H9 (cell line): ENCODE data around the gene XRCC3. TPM values are rescaled to one million over a fixed set of nuclear protein-coding genes. Genes with fewer than 3 reads are reported as not detected.
A peak's percentile ranks its signal among the peaks of the same experiment; 100 is the strongest.

ENCODE experiments used
- DNase-seq: peaks from one replicate; pipeline ENCODE4 v3.0.0-alpha.2; 2017
- H2AFZ ChIP-seq: one replicate; pipeline ENCODE4 v1.6.1; 2013; ENCODE audit warnings: mild to moderate bottlenecking, low read length, control low read depth, moderate library complexity
- H2AK5ac ChIP-seq: 2 replicates; pipeline ENCODE4 v1.6.1; 2013; ENCODE audit warnings: low read length, control low read depth, mixed read lengths; ENCODE audit not compliant: insufficient read length
- H2BK120ac ChIP-seq: one replicate; pipeline ENCODE4 v1.6.1; 2013; ENCODE audit warnings: low read depth, mild to moderate bottlenecking, low read length, control low read depth, inconsistent platforms; ENCODE audit not compliant: poor library complexity, severe bottlenecking
- H2BK12ac ChIP-seq: 2 replicates; pipeline ENCODE4 v1.6.1; 2013; ENCODE audit warnings: low read length, control low read depth, mixed read lengths, low read depth; ENCODE audit not compliant: insufficient read length
- H2BK15ac ChIP-seq: 2 replicates; pipeline ENCODE4 v1.6.1; 2013; ENCODE audit warnings: low read depth, low read length, control low read depth
- H2BK20ac ChIP-seq: one replicate; pipeline ENCODE4 v1.6.1; 2013; ENCODE audit warnings: low read depth, mild to moderate bottlenecking, low read length, control low read depth, inconsistent platforms; ENCODE audit not compliant: poor library complexity, severe bottlenecking
- H2BK5ac ChIP-seq: 2 replicates; pipeline ENCODE4 v1.6.1; 2013; ENCODE audit warnings: low read length, control low read depth, mixed read lengths; ENCODE audit not compliant: insufficient read length
- H3K14ac ChIP-seq: 2 replicates; pipeline ENCODE4 v1.6.1; 2013; ENCODE audit warnings: low read length, control low read depth; ENCODE audit not compliant: insufficient read depth
- H3K18ac ChIP-seq: 2 replicates; pipeline ENCODE4 v1.6.1; 2013; ENCODE audit warnings: low read depth, mild to moderate bottlenecking, mixed read lengths, low read length, control low read depth; ENCODE audit not compliant: insufficient read length
- H3K23ac ChIP-seq: 2 replicates; pipeline ENCODE4 v1.6.1; 2013; ENCODE audit warnings: low read length, control low read depth, mixed read lengths, low read depth; ENCODE audit not compliant: insufficient read length
- H3K23me2 ChIP-seq: 2 replicates; pipeline ENCODE4 v1.6.1; 2013; ENCODE audit warnings: low read depth, mild to moderate bottlenecking, mixed read lengths, low read length, control low read depth; ENCODE audit not compliant: insufficient read length, poor library complexity, severe bottlenecking
- H3K27ac ChIP-seq: 2 replicates; pipeline ENCODE4 v1.5.1; 2013; ENCODE audit warnings: low read length, control low read depth, mixed read lengths, low read depth; ENCODE audit not compliant: insufficient read length
- H3K27me3 ChIP-seq: 2 replicates; pipeline ENCODE4 v1.6.1; 2013; ENCODE audit warnings: low read length, control low read depth, inconsistent platforms; ENCODE audit not compliant: insufficient read depth
- H3K4ac ChIP-seq: 2 replicates; pipeline ENCODE4 v1.6.1; 2013; ENCODE audit warnings: low read depth, mild to moderate bottlenecking, control low read depth, inconsistent platforms, low read length, moderate library complexity
- H3K4me1 ChIP-seq: 2 replicates; pipeline ENCODE4 v1.6.1; 2013; ENCODE audit warnings: low read length, control low read depth, inconsistent platforms; ENCODE audit not compliant: insufficient read depth
- H3K4me2 ChIP-seq: 2 replicates; pipeline ENCODE4 v1.6.1; 2013; ENCODE audit warnings: low read length, control low read depth, mixed read lengths; ENCODE audit not compliant: insufficient read length, insufficient read depth
- H3K56ac ChIP-seq: 2 replicates; pipeline ENCODE4 v1.6.1; 2013; ENCODE audit warnings: low read depth, mild to moderate bottlenecking, mixed read lengths, low read length, control low read depth; ENCODE audit not compliant: insufficient read length
- H3K79me1 ChIP-seq: 2 replicates; pipeline ENCODE4 v1.6.1; 2013; ENCODE audit warnings: low read depth, mild to moderate bottlenecking, moderate library complexity, low read length, control low read depth, inconsistent platforms; ENCODE audit not compliant: insufficient read depth, poor library complexity, severe bottlenecking
- H3K79me2 ChIP-seq: 2 replicates; pipeline ENCODE4 v1.6.1; 2013; ENCODE audit warnings: low read length, control low read depth, inconsistent platforms; ENCODE audit not compliant: insufficient read depth
- H3K9ac ChIP-seq: 2 replicates; pipeline ENCODE4 v1.6.1; 2013; ENCODE audit warnings: low read length, control low read depth, mixed read lengths; ENCODE audit not compliant: insufficient read length; ENCODE audit errors: extremely low read depth
- H3K9me3 ChIP-seq: one replicate; pipeline ENCODE4 v1.6.1; 2013; ENCODE audit warnings: low read depth, low read length, inconsistent platforms; ENCODE audit not compliant: control insufficient read depth
- H3T11ph ChIP-seq: one replicate; pipeline ENCODE4 v1.6.1; 2013; ENCODE audit warnings: mild to moderate bottlenecking, low read length, control low read depth, inconsistent platforms
- H4K20me1 ChIP-seq: one replicate; pipeline ENCODE4 v1.6.1; 2013; ENCODE audit not compliant: control insufficient read depth, insufficient read length, insufficient read depth
- H4K5ac ChIP-seq: 2 replicates; pipeline ENCODE4 v1.6.1; 2013; ENCODE audit warnings: low read depth, mild to moderate bottlenecking, mixed read lengths, low read length, control low read depth; ENCODE audit not compliant: insufficient read length
- H4K8ac ChIP-seq: replicated peaks from 2 replicates; pipeline ENCODE4 v1.6.1; 2013; ENCODE audit warnings: low read length, control low read depth, mixed read lengths, low read depth; ENCODE audit not compliant: insufficient read length
- H4K91ac ChIP-seq: 2 replicates; pipeline ENCODE4 v1.6.1; 2013; ENCODE audit warnings: low read depth, mild to moderate bottlenecking, moderate library complexity, mixed read lengths, low read length, control low read depth; ENCODE audit not compliant: insufficient read length
- H3K27ac Mint-ChIP-seq, 3 experiments: 2 replicates in 2 of 3; 3 replicates in 1 of 3; pipeline ENCODE4 v1.8.0; 2020 to 2021; ENCODE audit warnings: mixed read lengths in 3 of 3, mild to moderate bottlenecking in 1 of 3, moderate library complexity in 1 of 3
- H3K27me3 Mint-ChIP-seq: 2 replicates; pipeline ENCODE4 v1.8.0; 2021; ENCODE audit warnings: low read depth, mild to moderate bottlenecking, moderate library complexity, mixed read lengths
- H3K36me3 Mint-ChIP-seq, 3 experiments: 2 replicates in 2 of 3; 3 replicates in 1 of 3; pipeline ENCODE4 v1.8.0; 2020 to 2021; ENCODE audit warnings: low read depth in 3 of 3, mixed read lengths in 3 of 3; ENCODE audit not compliant: insufficient read depth in 1 of 3
- H3K4me1 Mint-ChIP-seq, 2 experiments: 2 replicates each; pipeline ENCODE4 v1.8.0; 2020; ENCODE audit warnings: mixed read lengths in 2 of 2
- H3K4me3 Mint-ChIP-seq, 2 experiments: 2 replicates in 1 of 2; 3 replicates in 1 of 2; pipeline ENCODE4 v1.8.0; 2020 to 2021; ENCODE audit warnings: mild to moderate bottlenecking in 2 of 2, mixed read lengths in 2 of 2, moderate library complexity in 1 of 2
- H3K9me3 Mint-ChIP-seq, 2 experiments: 2 replicates in 1 of 2; 3 replicates in 1 of 2; pipeline ENCODE4 v1.8.0; 2020; ENCODE audit warnings: mild to moderate bottlenecking in 2 of 2, mixed read lengths in 2 of 2, moderate library complexity in 1 of 2
- CTCF ChIP-seq: fragments of 200-600 bp; sonication (generic); conservative IDR thresholded peaks from 3 replicates; pipeline ENCODE4 v1.8.0; 2021; ENCODE audit warnings: antibody characterized with exemption, mild to moderate bottlenecking
- WGBS: extraction: QIAGEN DNeasy Blood & Tissue Kit; methylation state at CpG from one replicate; pipeline ENCODE4 v1.1.7; 2013; ENCODE audit warnings: missing lambda C conversion rate, low lambda C conversion rate, mixed read lengths; ENCODE audit not compliant: insufficient read length; ENCODE audit errors: extremely low coverage; 5-methylcytosine and 5-hydroxymethylcytosine counted together
- total RNA-seq: library from RNA; stranded (reverse); gene quantifications from 2 replicates; pipeline ENCODE4 v1.2.1, GENCODE V29; 2021

XRCC3 gene
- total RNA-seq, 1 experiment from 2014 or later: 45.3 TPM

DNA sequence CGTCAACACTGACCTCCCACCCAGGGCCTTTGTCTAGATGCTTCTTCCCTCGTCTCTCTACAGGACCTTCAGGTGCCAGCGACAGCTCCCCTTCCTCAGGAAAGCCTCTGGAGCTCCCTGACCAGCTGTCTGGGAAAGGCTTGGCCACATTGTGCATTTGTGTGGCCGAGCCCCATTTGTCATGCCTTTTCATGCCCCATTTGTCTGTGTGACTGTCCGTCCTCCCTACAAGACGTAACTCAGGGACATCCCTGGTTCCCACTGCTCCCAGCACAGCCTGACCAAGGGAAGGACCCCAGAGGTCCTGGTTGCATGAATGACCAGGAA is 24.2 kb upstream of the XRCC3 start:
- Histone ChIP-seq H3K18ac (no peak overlapping the region), H3K56ac (no peak overlapping the region), H3K79me1 (no peaks in the 10 kb centered on the region), H2BK5ac (no peak overlapping the region), H2AFZ (no peak overlapping the region), H4K8ac (no peak overlapping the region), H2BK12ac (no peak overlapping the region), H4K20me1 (peaks cover 3% of the 10 kb centered on the region), H3K27ac (no peak overlapping the region), H3K79me2 (no peaks in the 10 kb centered on the region), H3K4me1 (peaks cover 6% of the 10 kb centered on the region; the same call in 1 of the 2 replicates), H3K4ac (no peak overlapping the region), H2AK5ac (no peak overlapping the region), H2BK20ac (no peak overlapping the region), H2BK120ac (no peak overlapping the region), H3K9me3 (no peaks in the 10 kb centered on the region), H3K27me3 (no peaks in the 10 kb centered on the region), H4K5ac (no peak overlapping the region), H3T11ph (no peak overlapping the region), H3K9ac (no peak overlapping the region), H2BK15ac (no peak overlapping the region), H3K23me2 (no peaks in the 10 kb centered on the region), H3K23ac (no peak overlapping the region), H3K14ac (no peak overlapping the region), H4K91ac (no peak overlapping the region), H3K4me2 (no peak overlapping the region)
- H3K36me3 Mint-ChIP-seq: peaks cover 3 to 26% (median 10%) of the 10 kb centered on the region in 3 experiments; a peak in 6 of 7 replicates
- WGBS: no CpG with 5 or more reads among the region's 6 CpGs
- DNase-seq: no peak
- H3K27ac Mint-ChIP-seq: peak overlapping the region in 2 of 3 experiments; percentile 80 to 89; a peak in 5 of 7 replicates
- peaks cover 19% of the 10 kb centered on the region in 2 experiments for H3K4me1 Mint-ChIP-seq
- TF ChIP-seq CTCF: no peak
- H3K4me3 Mint-ChIP-seq: no peak overlapping the region; a peak in 1 of 5 replicates
- H3K27me3 Mint-ChIP-seq: no peaks in the 10 kb centered on the region
- no peaks in the 10 kb centered on the region for H3K9me3 Mint-ChIP-seq
